Neural progenitor cell (in vitro differentiated cells): ENCODE results near the gene MRPL4.

ENCODE experiments used
- CTCF ChIP-seq: fragments of 200-600 bp; sonication (generic); IDR thresholded peaks from 2 replicates; pipeline ENCODE4 v1.5.1; 2017; ENCODE audit warnings: antibody characterized with exemption, mild to moderate bottlenecking
- EZH2 ChIP-seq: fragments of 200-600 bp; sonication (generic); IDR thresholded peaks from 2 replicates; pipeline ENCODE4 v1.6.1; 2017; ENCODE audit warnings: antibody characterized with exemption, mild to moderate bottlenecking, moderate library complexity
- EZH2phosphoT487 ChIP-seq: fragments of 200-600 bp; sonication (generic); IDR thresholded peaks from 2 replicates; pipeline ENCODE4 v1.6.1; 2017; ENCODE audit warnings: antibody characterized with exemption

DNA sequence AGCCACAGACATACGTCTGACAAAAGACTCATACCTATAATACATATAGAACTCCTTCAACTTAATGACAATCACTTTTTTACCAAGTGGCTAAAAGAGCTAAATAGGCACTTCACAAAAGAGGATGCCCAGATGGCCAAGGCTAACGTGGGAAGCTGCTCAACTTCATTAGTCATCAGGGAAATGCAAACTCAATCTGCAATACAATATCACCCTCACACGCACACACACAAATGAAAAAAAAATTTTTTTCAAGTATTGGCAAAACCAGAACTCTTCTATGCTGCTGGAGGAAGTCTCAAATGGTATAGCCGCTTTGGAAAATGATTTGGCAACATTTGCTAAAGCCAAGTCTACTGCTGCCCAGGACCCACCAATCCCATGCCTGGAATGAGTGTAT is 42.7 kb upstream of the MRPL4 start:
- TF ChIP-seq CTCF, result no peak
- TF ChIP-seq EZH2, result no peak
- no peak for TF ChIP-seq EZH2phosphoT487
